Hepatocyte (in vitro differentiated cells): Measurements from ENCODE around the gene SGMS1.
"Not testable (repeated sequence)": the region's sequence is repeated elsewhere in the genome, so short reads cannot be mapped to it uniquely, and the experiment has no call there.

Source experiments
- EZH2 ChIP-seq: fragments of 200-600 bp; sonication (generic); IDR thresholded peaks from 2 replicates; pipeline ENCODE4 v1.6.1; 2016; ENCODE audit warnings: antibody characterized with exemption, mild to moderate bottlenecking, borderline replicate concordance
- EZH2phosphoT487 ChIP-seq: fragments of 200-600 bp; sonication (generic); IDR thresholded peaks from one replicate; pipeline ENCODE4 v1.6.1; 2018; ENCODE audit warnings: antibody characterized with exemption, mild to moderate bottlenecking, low read depth, moderate library complexity; ENCODE audit not compliant: unreplicated experiment, severe bottlenecking
- TF ChIP-seq, protein P1 (sequence below): fragments of 200-600 bp; sonication (generic); IDR thresholded peaks from 2 replicates; pipeline ENCODE4 v1.5.1; 2016; ENCODE audit warnings: antibody characterized with exemption, mild to moderate bottlenecking; ENCODE audit not compliant: poor library complexity

DNA sequence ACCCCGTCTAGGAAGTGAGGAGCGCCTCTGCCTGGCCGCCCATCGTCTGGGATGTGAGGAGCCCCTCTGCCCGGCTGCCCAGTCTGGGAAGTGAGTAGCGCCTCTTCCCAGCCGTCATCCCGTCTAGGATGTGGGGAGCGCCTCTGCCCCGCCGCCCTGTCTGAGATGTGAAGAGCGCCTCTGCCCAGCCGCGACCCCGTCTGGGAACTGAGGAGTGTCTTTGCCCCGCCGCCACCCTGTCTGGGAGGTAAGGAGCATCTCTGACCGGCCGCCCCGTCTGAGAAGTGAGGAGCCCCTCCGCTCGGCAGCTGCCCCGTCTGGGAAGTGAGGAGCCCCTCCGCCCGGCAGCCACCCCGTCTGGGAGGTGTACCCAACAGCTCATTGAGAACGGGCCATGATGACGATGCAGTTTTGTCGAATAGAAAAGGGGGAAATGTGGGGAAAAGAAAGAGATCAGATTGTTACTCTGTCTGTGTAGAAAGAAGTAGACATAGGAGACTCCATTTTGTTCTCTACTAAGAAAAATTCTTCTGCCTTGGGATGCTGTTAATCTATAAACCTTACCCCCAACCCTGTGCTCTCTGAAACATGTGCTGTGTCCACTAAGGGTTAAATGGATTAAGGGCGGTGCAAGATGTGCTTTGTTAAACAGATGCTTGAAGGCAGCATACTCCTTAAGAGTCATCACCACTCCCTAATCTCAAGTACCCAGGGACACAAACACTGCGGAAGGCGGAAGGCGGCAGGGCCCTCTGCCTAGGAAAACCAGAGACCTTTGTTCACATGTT is 267.9 kb downstream of the SGMS1 start:
- TF ChIP-seq, protein P1, sequence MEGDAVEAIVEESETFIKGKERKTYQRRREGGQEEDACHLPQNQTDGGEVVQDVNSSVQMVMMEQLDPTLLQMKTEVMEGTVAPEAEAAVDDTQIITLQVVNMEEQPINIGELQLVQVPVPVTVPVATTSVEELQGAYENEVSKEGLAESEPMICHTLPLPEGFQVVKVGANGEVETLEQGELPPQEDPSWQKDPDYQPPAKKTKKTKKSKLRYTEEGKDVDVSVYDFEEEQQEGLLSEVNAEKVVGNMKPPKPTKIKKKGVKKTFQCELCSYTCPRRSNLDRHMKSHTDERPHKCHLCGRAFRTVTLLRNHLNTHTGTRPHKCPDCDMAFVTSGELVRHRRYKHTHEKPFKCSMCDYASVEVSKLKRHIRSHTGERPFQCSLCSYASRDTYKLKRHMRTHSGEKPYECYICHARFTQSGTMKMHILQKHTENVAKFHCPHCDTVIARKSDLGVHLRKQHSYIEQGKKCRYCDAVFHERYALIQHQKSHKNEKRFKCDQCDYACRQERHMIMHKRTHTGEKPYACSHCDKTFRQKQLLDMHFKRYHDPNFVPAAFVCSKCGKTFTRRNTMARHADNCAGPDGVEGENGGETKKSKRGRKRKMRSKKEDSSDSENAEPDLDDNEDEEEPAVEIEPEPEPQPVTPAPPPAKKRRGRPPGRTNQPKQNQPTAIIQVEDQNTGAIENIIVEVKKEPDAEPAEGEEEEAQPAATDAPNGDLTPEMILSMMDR = not testable (repeated sequence)
- TF ChIP-seq EZH2, EZH2phosphoT487: not testable (repeated sequence)
